Peyer's patch (tissue), 4 donors: Measurements from ENCODE around the gene G0S2.

ENCODE experiments used
- CTCF ChIP-seq, 6 experiments: fragments of 450-650 bp in 4 of 6; fragments of 200-600 bp in 2 of 6; sonication (generic) in 1 of 6; IDR thresholded peaks; one replicate each; pipeline ENCODE4 v1.5.1; 2017 to 2019; ENCODE audit warnings: antibody characterized with exemption in 6 of 6, mild to moderate bottlenecking in 3 of 6, moderate library complexity in 1 of 6
- POLR2A ChIP-seq, 2 donors: fragments of 450-650 bp; IDR thresholded peaks; one replicate each; pipeline ENCODE4 v1.5.1; 2017; ENCODE audit warnings: antibody characterized with exemption in 2 of 2, mild to moderate bottlenecking in 2 of 2, moderate library complexity in 2 of 2

GRCh38 chr1:209648931-209649776, 26.1 kb upstream of the G0S2 start:
- TF ChIP-seq CTCF (IDR thresholded peaks at IDR 0.05): no peak
- TF ChIP-seq POLR2A (IDR thresholded peaks at IDR 0.05): peak in 1 of 2 donors; percentile 51
